ENCODE measurements around the gene SH3BP1.

SH3BP1 gene

GRCh38 chr22:37616201-37617083 is 23.0 kb upstream of the SH3BP1 start:
- no peak for DNase-seq

- DNase-seq: no peak
Measured at GRCh38 chr22:37617431-37617830, 22.0 kb upstream of the SH3BP1 start.

GRCh38 chr22:37618072-37618656 is 21.3 kb upstream of the SH3BP1 start:
- no peak for DNase-seq

GRCh38 chr22:37618674-37619073 is 20.8 kb upstream of the SH3BP1 start:
- no peak for DNase-seq

- no peak for DNase-seq
Measured at GRCh38 chr22:37619991-37620390, 19.5 kb upstream of the SH3BP1 start.

- DNase-seq: no peak
Measured at GRCh38 chr22:37621352-37621860, 18.1 kb upstream of the SH3BP1 start.

- DNase-seq: peak; percentile 26 to 45
Measured at GRCh38 chr22:37623075-37624016, 16.1 kb upstream of the SH3BP1 start.

- DNase-seq: no peak
Measured at GRCh38 chr22:37624017-37624365, 15.5 kb upstream of the SH3BP1 start.

GRCh38 chr22:37624876-37625275 is 14.6 kb upstream of the SH3BP1 start:
- no peak for DNase-seq

- no peak for DNase-seq
Measured at GRCh38 chr22:37625737-37626136, 13.7 kb upstream of the SH3BP1 start.

- DNase-seq: no peak
Measured at GRCh38 chr22:37626144-37626543, 13.3 kb upstream of the SH3BP1 start.

GRCh38 chr22:37626556-37627075 is 12.9 kb upstream of the SH3BP1 start:
- DNase-seq: no peak

- DNase-seq: no peak
Measured at GRCh38 chr22:37627121-37627520, 12.3 kb upstream of the SH3BP1 start.

GRCh38 chr22:37627545-37627944 is 11.9 kb upstream of the SH3BP1 start:
- peak; percentile 17 to 24 for DNase-seq

- no peak for DNase-seq
Measured at GRCh38 chr22:37628830-37629229, 10.6 kb upstream of the SH3BP1 start.

GRCh38 chr22:37629928-37630327 is 9.5 kb upstream of the SH3BP1 start:
- no peak for DNase-seq

GRCh38 chr22:37630839-37631435 is 8.5 kb upstream of the SH3BP1 start:
- DNase-seq: no peak

- no peak for DNase-seq
Measured at GRCh38 chr22:37631448-37632173, 7.9 kb upstream of the SH3BP1 start.

- DNase-seq: no peak
Measured at GRCh38 chr22:37632174-37633088, 7.0 kb upstream of the SH3BP1 start.

GRCh38 chr22:37633089-37633624 is 6.3 kb upstream of the SH3BP1 start:
- no peak for DNase-seq

Data from AML-193 (cell line).